Ovary (tissue), 3 donors: ENCODE results near the gene WWC1.

Experiments used
- EP300 ChIP-seq: sonication (generic); formaldehyde crosslinking; IDR thresholded peaks from one replicate; pipeline ENCODE4 v1.6.1; 2017; ENCODE audit warnings: antibody characterized with exemption
- TF ChIP-seq, protein P1 (sequence below), 3 donors: fragments of 450-650 bp in 2 of 3; fragments of 200-600 bp in 1 of 3; IDR thresholded peaks; one replicate each; pipeline versions ENCODE4 v1.5.1 to v1.8.0; 2016 to 2022; ENCODE audit warnings: antibody characterized with exemption in 3 of 3, mild to moderate bottlenecking in 1 of 3
- donor health status: DM: no; HTN: no; CAD: no.

DNA sequence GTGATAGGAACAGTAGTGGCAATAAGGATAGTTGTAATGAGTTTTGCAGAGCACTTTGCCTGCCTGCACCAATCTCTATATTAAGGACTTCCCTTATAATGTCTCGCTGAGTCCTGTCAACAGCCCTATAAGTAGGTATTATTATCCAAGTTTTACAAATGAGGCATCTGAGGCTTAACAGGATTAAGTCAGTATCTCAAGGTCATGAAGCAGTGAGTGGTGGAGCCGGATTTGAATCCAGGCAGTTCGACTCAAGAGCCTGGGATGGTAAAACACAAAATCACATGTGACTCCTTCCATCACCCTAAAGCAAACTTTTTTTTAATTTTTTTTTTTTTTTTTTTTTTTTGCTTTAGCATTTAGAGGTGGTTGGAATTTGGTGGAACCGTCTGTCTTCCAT, 135.8 kb downstream of the WWC1 start:
- TF ChIP-seq, protein P1, sequence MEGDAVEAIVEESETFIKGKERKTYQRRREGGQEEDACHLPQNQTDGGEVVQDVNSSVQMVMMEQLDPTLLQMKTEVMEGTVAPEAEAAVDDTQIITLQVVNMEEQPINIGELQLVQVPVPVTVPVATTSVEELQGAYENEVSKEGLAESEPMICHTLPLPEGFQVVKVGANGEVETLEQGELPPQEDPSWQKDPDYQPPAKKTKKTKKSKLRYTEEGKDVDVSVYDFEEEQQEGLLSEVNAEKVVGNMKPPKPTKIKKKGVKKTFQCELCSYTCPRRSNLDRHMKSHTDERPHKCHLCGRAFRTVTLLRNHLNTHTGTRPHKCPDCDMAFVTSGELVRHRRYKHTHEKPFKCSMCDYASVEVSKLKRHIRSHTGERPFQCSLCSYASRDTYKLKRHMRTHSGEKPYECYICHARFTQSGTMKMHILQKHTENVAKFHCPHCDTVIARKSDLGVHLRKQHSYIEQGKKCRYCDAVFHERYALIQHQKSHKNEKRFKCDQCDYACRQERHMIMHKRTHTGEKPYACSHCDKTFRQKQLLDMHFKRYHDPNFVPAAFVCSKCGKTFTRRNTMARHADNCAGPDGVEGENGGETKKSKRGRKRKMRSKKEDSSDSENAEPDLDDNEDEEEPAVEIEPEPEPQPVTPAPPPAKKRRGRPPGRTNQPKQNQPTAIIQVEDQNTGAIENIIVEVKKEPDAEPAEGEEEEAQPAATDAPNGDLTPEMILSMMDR (IDR thresholded peaks at IDR 0.05): no peak
- TF ChIP-seq EP300: no peak
